ENCODE measurements around the gene OR2T27.
"Not testable (repeated sequence)": the region's sequence is repeated elsewhere in the genome, so short reads cannot be mapped to it uniquely, and the experiment has no call there.

OR2T27 gene

DNA sequence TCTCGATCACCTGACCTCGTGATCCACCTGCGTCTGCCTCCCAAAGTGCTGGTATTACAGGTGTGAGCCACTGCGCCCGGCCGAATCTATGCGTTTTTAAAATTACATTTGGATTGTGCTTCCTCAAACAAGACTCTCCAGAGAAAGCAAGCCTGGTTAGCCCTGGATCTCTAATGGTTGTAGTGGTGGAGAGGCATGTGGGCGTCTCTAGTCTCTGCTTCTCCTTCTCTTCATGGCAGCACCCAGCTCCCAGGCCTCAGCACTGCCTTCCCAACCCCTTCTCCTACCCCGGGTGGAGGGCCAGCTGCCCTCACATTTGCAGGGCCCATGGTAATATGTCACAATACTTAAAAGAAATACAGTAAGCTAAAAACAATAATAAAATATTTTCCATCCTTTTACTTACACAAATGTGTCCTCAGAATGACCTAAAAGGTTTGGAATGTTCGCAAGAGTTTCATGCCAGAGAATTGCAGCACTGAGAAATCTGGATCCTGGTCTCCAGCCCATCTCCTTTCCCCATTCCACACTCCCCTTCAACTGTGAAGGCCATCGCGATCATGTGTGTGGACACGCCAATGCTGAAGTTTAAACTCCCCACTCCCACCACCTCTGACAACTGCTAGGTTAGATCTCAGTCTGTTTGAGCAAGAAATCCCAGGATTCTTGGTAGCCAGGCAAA, 40.3 kb upstream of the OR2T27 start:
- TF ChIP-seq, protein P1, sequence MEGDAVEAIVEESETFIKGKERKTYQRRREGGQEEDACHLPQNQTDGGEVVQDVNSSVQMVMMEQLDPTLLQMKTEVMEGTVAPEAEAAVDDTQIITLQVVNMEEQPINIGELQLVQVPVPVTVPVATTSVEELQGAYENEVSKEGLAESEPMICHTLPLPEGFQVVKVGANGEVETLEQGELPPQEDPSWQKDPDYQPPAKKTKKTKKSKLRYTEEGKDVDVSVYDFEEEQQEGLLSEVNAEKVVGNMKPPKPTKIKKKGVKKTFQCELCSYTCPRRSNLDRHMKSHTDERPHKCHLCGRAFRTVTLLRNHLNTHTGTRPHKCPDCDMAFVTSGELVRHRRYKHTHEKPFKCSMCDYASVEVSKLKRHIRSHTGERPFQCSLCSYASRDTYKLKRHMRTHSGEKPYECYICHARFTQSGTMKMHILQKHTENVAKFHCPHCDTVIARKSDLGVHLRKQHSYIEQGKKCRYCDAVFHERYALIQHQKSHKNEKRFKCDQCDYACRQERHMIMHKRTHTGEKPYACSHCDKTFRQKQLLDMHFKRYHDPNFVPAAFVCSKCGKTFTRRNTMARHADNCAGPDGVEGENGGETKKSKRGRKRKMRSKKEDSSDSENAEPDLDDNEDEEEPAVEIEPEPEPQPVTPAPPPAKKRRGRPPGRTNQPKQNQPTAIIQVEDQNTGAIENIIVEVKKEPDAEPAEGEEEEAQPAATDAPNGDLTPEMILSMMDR (conservative IDR thresholded peaks at IDR 0.05), result no peak
- no peak overlapping the region for H3K27ac ChIP-seq

DNA sequence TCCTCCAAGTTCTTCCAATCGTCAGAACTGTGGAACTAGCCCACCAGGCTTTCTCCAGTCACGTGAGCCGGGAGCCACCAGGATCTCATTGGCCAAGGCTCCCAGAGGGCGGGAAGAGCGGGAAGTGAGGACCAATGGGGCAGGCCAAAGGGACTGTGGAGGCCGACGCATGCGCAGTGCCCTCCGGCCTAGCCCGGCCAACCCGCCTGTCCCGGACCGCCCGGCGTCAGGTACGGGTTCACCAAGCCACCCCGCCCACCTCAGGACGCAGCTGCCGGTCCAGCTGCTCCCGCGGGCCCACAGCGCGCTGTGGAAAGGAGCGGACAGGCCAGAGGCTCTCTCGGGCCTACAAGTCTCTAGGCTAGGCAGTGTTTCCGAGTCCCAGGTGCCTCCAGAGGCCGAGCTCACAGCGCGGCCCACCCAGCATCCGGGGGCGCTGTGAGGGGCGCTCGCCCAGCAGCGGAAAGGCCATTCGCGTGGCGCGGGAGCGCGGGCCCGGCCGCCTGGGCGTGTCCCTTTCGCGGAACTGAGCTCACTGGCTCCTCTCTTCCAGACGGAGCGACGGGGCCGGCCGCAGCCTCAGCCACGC, 36.3 kb upstream of the OR2T27 start:
- H3K27ac ChIP-seq, result no peak overlapping the region
- TF ChIP-seq, protein P1 (conservative IDR thresholded peaks at IDR 0.05), result no peak

DNA sequence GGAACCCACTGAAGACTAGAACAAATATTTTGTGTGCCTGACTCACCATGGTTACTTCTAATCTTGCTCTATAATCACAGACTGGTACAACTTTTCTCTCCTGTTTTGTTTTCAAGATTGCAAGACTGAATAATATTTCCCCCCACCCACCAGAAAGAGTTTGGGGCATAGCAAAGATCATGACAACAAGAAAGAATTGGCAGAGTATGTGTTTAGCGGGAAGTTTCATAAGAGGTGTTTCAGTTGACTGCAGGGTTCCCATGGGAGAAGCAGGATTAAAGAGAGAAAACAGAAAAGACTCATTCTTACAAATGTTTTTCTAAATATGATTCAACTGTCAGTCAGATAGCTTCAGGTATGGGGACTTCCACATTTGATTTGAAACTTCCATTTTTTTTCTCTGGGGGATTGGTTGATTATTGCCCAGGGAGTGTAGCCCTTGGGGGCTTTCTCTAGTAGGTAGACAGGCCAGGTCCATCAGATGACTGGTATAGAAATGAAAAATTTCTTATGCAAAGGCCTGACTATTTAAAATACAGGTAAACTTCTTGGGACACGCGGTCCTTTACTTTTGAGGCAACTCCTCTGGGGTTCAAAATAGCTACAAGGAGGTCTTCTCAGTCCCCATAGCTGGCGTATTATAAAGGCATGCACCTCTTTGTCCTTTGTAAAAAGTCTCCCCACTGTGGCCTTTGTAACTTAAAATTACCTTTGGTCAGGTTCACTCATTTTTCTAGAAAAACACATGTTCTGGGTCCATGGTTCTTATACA, 33.4 kb upstream of the OR2T27 start:
- no peak overlapping the region for H3K27ac ChIP-seq
- TF ChIP-seq, protein P1 (conservative IDR thresholded peaks at IDR 0.05), result no peak

DNA sequence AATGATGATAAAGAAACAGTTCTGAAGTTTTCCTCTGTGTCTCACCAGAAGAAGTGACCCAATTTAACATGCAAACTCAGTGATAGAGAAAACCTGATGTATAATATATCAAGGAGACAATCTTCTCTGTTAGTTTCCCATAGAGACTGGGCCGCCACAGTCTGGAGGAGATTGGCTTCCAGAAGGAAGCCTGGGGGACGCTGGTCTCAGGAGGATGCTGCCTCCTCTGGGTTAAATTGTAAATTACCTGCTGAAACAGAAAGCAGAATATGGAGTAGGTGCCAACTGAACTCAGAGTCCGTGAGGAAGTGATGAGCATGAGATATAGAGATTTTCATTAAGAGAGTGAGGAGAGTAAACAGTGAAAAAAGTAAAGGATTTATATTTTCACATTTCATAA, 31.5 kb upstream of the OR2T27 start:
- no peak overlapping the region for H3K27ac ChIP-seq
- TF ChIP-seq, protein P1 (conservative IDR thresholded peaks at IDR 0.05), result peak; percentile 60

DNA sequence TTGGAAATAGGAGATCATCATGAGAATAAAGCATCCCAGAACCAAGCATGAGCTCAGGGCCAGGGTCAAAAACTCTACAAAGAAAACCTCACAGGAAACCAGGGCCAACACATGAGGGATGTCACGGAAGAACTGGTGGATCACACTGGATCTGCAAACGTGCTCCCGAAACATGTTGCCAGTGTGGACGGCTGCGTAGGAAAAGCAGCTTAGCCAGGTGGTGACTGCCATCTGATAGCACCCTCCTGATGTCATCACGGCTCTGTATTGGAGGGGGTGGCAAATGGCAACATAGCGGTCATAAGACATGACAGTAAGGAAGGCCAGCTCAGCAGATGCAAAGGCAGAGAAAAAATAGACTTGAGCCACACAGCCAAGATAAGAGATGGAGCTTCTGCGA, 26.3 kb upstream of the OR2T27 start:
- no peak overlapping the region for H3K27ac ChIP-seq
- TF ChIP-seq, protein P1 (conservative IDR thresholded peaks at IDR 0.05), result no peak

DNA sequence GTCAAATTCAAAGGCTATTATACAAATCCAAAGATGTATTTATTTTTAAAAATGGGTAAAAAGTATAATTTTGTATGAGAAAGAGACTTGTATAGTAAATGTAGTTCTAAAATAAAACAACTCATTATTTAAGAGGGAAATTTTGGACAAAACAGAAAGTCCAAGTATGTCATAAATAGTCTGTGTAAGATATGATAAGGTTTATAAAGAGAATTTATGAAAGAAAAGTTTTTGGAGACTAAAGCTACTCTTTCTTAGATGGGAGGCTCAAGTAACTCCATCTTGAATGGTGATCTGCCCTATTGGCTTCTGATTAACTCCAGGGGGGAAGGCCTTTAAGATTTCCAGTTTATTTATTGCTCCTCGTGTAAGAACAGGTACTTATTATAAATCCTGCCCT, 14.7 kb upstream of the OR2T27 start:
- H3K27ac ChIP-seq, result no peak overlapping the region
- TF ChIP-seq, protein P1 (conservative IDR thresholded peaks at IDR 0.05), result no peak

DNA sequence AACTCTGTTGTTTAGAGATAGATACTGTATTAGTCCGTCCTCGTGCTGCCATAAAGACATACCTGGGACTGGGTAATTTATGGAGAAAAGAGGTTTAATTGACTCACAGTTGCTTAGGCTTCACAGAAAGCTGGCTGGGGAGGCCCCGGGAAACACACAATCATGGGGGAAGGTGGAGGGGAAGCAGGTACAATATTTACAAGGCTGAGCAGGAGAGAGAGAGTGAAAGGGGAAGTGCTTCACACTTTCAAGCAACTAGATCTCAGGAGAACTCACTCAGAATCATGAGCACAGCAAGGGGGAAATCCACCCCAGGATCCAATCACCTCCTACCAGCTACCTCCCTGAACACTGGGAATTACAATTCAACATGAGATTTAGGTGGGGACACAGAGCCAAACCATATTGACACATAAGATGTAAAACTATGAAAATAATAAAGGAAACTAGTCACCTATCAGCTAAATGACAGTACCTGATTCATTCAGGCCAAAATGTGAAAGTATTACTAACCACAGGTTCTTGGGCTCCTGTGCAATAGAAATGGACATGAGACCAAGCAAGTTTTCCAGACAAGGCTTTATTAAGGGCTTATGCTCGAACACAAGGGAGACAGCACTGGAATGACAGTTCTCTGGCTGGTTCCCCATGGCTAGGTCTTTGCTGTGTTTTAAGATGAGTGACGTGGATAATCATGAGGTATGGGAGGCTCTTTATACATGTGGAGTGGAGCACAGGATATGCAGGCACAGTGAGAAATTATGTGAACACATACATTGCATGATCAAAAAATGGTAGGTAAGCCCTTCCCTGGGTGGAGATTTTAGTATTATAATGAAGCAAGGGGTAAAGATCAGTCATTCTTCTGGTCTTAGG, 8.4 kb upstream of the OR2T27 start:
- H3K27ac ChIP-seq, result not testable (repeated sequence)

DNA sequence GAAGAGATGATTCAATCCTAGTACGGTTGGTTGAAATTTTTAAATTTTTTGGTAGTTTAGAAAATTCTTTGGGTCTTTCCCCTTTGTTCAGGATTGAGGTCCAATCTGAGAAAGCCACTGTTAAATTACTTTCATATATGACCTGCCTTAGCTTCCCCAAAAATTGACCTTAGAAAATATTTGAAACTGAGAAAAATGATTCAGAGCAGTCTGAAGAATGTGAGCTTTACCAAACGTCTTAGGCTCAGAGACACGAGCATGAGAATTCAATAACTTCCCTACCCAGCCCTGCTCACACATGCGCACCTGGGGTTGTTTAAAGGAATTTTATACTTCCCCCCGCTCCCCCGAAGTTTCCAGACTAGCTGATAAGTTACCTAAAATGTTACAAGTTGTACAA, 1.5 kb upstream of the OR2T27 start:
- not testable (repeated sequence) for H3K27ac ChIP-seq

DNA sequence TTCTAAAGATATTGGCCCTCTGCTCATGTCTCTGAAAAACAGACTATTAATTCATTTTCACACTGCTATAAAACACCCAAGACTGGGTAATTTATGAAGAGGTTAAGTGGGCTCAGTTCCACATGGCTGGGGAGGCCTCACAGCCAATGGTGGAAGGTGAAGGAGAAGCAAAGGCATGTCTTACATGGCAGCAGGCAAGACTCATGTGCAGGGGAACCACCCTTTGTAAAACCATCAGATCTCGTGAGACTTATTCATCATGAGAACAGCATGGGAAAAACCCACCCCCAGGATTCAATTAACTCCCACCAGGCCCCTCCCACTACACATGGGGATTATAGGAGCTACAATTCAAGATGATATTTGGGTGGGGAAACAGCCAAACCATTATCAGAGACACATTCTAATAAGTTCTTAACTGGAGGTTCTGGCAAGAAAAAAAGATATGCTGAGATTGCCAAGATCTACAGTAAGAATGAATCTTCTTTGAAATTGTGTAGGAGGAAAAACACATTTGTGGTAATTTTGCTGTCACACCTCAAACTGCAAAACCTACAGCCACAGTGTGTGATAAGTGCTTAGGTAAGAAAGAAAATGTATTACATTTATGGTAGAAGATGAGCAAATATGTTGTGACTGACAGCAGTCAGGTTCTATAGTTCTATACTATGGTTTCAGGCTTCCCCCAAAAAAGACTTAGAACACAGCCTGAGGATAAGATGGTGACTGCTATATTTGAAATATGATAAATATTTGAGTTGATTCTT, 6.4 kb downstream of the OR2T27 start:
- H3K27ac ChIP-seq, result not testable (repeated sequence)

DNA sequence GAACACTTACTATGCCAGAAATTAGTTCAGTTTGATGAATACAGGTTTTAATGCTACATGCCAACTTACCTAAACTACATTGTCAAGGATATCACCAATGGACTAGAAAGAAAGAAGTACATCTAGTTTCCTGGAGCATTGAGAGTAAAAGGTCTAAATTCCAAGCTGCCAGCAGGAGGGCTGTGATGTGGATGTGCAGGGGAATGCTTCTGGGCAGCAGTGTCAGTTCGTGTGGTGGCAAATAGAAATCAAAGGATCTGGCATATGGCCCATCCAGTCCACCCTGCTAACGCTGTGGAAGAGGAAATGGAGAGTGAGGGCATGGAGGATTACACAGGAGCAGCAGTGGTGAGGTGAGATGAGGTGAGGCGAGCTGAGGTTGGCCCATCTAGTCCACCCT, 10.2 kb downstream of the OR2T27 start, which contains the start of gene OR2T35:
TSS of gene OR2T35 (minus strand) at position 101 of the 400 bp plus-strand sequence. CDS start 6,020 bp downstream, outside the sequence.
- not testable (repeated sequence) for H3K27ac ChIP-seq

DNA sequence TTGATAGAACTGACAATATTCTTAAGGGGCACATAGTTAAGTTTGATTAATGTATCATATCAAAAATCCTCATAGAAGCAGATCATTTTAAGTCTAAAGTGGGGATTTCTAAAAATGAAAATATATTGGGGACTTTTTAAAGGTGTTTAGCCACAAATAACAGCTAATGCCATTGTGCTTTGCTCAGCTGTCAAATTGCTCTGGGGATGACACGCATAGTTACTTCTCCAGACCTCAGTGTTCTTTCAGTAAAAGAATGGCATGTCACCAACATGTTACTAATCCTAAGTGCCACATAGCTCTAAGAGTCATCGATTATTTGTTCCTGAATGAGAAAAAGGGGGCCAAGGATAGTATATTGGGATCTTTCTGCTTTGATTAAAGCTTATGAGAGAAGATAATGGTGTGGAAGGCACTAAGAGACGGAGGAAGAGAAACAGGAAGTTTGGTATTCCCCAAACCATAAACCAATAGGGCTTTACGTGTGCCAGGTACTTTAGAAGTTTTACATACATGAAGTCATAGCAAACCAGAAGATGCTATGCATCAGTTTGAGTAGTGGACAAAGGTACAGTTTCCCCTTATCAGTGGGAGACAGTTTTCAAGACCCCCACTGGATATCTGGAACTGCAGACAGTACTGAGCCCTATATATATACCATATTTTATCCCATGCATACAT, 12.2 kb downstream of the OR2T27 start:
- H3K27ac ChIP-seq, result not testable (repeated sequence)
